Measurements from ENCODE around the gene GRK5.
A peak's percentile ranks its signal among the peaks of the same experiment; 100 is the strongest.

GRK5 gene

DNA sequence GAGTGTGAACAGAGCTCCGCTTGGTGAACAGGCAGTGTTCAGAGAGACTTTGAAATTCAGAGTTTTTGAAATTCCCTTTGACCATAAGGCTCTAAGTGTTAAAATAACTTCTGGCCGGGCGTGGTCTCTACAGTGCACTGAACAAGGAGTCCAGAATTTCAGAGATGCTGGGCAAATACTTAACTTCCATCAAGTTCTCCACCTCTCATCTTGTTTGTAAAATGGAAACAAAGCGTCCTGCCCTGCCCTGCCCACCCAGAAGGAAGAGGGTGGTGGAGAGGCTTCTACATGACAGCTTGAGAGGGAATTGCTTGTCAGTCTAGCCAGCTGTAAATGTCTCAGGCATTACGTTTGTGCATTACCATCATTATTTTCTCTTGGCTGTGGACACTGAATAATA, 232.6 kb downstream of the GRK5 start:
- no peak for DNase-seq (ENCODE audit: low read depth)
- H3K4me3 ChIP-seq (ENCODE audit: low read length), result no peak overlapping the region
- TF ChIP-seq, protein P1, sequence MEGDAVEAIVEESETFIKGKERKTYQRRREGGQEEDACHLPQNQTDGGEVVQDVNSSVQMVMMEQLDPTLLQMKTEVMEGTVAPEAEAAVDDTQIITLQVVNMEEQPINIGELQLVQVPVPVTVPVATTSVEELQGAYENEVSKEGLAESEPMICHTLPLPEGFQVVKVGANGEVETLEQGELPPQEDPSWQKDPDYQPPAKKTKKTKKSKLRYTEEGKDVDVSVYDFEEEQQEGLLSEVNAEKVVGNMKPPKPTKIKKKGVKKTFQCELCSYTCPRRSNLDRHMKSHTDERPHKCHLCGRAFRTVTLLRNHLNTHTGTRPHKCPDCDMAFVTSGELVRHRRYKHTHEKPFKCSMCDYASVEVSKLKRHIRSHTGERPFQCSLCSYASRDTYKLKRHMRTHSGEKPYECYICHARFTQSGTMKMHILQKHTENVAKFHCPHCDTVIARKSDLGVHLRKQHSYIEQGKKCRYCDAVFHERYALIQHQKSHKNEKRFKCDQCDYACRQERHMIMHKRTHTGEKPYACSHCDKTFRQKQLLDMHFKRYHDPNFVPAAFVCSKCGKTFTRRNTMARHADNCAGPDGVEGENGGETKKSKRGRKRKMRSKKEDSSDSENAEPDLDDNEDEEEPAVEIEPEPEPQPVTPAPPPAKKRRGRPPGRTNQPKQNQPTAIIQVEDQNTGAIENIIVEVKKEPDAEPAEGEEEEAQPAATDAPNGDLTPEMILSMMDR (conservative IDR thresholded peaks at IDR 0.05; ENCODE audit: low read length), result no peak

DNA sequence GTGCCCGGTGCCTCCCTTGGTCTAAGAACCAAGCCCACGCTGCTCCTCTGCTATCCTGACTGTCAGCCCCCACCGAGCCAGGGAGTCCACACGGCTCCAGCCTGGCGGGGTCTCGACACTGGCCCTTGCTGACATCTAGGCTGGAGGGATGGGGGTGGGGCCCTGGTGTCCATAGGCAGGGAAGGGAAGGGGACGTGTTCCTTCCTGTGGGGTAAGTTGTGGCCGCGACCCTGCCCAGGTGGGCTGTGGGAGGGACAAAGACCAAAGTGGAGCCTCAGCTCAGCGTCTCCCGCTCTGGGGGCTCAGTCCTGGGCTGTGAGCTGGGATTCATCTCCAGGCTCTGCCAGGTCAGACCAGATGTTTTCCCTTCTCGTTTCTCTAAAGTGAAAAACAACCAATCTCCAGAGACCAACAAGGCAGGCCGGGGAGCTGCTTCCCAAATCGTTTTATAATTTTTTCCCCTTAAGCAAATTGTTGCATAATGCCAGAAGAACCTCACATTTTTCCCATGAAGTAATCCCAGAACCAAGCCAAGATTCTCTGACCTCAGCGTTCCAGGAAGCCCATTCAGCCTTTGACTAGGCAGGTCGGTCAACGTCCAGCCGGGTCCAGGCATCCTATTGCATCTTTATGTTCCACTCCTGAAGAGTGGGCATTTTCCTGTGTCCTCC, 233.9 kb downstream of the GRK5 start:
- no peak overlapping the region for H3K4me3 ChIP-seq (ENCODE audit: low read length)
- TF ChIP-seq, protein P1 (conservative IDR thresholded peaks at IDR 0.05; ENCODE audit: low read length), result no peak
- peak; percentile 96 for DNase-seq (ENCODE audit: low read depth)

DNA sequence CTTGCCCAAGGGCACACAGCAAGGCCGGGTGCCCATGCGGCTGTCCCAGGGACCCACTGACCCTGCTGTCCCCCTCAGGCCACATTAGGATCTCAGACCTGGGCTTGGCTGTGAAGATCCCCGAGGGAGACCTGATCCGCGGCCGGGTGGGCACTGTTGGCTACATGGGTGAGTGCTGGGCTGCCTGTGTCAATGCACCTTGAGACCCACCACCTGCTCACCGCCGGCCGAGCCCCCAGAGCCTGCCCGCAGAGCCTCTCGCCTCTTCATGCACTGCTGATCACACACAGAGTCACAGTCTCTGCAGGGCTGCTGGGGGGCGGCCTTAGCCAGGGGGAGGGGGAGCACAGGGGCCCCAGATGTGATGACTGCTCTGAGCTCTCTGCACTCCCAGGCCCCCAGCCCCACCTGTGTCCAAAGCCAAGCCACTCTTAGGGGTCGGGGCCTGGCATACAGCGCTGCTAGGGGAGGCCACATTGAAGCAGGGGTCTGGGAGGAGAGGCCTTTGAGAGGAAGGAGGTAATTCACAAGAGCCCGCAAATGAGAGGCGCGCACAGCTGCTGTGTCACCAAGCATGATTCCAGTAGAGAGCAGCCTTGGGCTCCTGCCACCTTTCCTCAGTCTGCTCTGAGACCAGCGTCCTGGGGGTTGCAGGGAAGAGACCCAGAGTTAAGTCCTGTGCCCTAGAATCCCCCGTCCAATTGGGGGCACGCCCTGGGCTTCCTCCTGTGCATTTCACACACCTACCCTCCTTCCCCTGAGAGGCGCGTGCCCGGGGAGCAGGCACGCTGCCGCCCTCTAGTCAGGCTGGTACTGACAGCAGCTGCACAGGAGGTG, 234.8 kb downstream of the GRK5 start:
- H3K4me3 ChIP-seq (ENCODE audit: low read length), result no peak overlapping the region
- TF ChIP-seq, protein P1 (conservative IDR thresholded peaks at IDR 0.05; ENCODE audit: low read length), result no peak
- no peak for DNase-seq (ENCODE audit: low read depth)

DNA sequence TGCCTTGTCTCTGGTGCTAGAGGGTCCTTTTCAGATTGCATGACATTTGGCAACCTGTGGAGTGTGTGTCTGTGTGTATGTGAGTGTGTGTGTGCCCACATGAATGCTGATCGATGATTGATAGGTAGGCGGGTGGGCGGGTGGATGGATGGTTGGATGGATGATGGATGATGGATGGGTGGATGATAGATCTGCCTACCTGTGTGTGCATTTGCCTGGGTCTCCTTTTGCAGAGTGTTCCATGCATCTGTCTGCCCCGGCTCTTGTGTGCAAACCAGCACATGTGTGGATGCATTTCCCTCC, 235.3 kb downstream of the GRK5 start:
- DNase-seq (ENCODE audit: low read depth), result no peak
- TF ChIP-seq, protein P1 (conservative IDR thresholded peaks at IDR 0.05; ENCODE audit: low read length), result no peak
- no peak overlapping the region for H3K4me3 ChIP-seq (ENCODE audit: low read length)

DNA sequence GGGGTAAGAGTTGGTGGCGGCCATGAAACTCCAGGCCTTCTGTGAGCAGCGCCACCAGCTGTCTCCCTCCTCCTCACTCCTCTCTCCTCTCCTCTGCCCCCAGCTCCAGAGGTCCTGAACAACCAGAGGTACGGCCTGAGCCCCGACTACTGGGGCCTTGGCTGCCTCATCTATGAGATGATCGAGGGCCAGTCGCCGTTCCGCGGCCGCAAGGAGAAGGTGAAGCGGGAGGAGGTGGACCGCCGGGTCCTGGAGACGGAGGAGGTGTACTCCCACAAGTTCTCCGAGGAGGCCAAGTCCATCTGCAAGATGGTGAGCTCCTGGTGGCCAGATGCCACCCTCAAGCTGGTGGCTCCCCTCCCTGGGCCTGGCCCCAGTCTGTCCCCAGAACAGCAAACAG, 236.1 kb downstream of the GRK5 start:
- no peak for DNase-seq (ENCODE audit: low read depth)
- no peak overlapping the region for H3K4me3 ChIP-seq (ENCODE audit: low read length)
- TF ChIP-seq, protein P1 (conservative IDR thresholded peaks at IDR 0.05; ENCODE audit: low read length), result no peak

DNA sequence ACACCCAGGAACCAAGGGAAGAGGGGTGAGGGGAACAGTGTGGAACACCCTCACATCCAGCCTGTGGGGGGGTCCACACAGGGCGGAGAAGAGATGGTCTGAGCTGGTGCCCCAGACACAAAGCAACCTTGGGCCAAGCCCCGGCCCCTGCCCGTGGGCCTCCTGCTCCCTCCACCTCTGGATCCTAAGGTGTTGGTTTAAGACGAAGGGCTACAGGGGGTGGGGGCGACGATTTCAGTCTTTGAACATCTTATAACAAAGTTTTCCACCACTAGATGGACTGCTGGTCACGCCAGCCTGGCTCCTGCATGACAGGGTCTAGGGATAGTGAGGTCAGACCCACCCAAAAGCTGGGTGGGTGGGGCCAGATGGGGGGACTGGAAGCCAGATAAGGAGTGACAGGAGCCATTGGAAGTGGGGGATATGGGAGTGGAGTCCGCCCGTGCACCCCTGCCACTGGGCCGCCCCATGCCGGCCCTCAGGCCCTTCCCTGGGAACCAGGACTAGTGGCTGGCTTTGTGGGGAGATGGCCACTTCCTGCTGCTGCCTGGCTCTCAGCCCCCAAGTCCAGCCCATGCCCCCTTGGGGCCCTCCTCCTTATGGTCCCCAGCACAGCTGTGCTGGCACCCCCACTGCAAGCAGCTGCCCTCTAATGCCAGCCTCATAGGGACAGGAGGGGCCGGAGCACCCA, 236.7 kb downstream of the GRK5 start:
- TF ChIP-seq, protein P1 (conservative IDR thresholded peaks at IDR 0.05; ENCODE audit: low read length), result no peak
- DNase-seq (ENCODE audit: low read depth), result no peak
- H3K4me3 ChIP-seq (ENCODE audit: low read length), result no peak overlapping the region

All from AG10803 (cell line).